ENCODE results near the gene EIF2D.

DNA sequence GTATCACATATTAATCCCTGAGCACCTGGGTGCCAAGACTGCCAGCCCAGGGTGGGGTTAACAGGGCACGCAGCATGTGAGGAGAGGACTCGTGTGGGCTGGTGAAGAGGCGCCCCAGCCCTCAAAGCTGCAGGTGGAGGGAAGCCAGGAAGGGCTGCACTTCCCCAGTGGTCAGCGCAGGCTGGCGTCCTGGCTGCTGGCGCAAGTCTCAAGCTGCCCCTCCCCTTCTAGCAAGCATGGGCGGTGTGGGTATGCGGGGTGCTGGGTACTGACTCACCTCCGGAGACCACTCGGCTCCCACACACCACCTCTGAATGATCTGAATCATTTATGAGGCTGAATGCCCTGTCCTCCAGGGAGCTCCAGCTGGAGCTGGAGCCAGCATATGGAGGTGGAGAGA, 44.0 kb downstream of the EIF2D start:
- TF ChIP-seq CTCF (IDR thresholded peaks at IDR 0.05; ENCODE audit: insufficient read depth, low read length, poor library complexity, severe bottlenecking) (no peak), EZH2phosphoT487 (conservative IDR thresholded peaks at IDR 0.05; ENCODE audit: low read length) (no peak)

Data from SU-DHL-6 (cell line).